ENCODE results near the gene C7orf57. TPM values are rescaled to one million over a fixed set of nuclear protein-coding genes. Genes with fewer than 3 reads are reported as not detected.

The C7orf57 gene
- polyA plus RNA-seq, 2 donors, result 0.73 to 0.80 TPM

- H3K4me3 ChIP-seq (ENCODE audit: low read depth in 1 of 2, low read length in 2 of 2), result no peak overlapping the region
- no peaks in the 10 kb centered on the region for H3K9me3 ChIP-seq (ENCODE audit: control insufficient read depth in 2 of 2, insufficient read depth in 1 of 2, low read depth in 1 of 2, low read length in 1 of 2)
- no peaks in the 10 kb centered on the region for H3K27me3 ChIP-seq (ENCODE audit: control insufficient read depth in 1 of 2, insufficient read depth in 2 of 2, low read length in 2 of 2)
- no peak overlapping the region for H3K27ac ChIP-seq (ENCODE audit: low read depth in 2 of 2, low read length in 1 of 2)
- H3K4me1 ChIP-seq (ENCODE audit: control insufficient read depth in 2 of 2, insufficient read depth in 2 of 2, low read length in 1 of 2), result peaks cover 0 to 9% of the 10 kb centered on the region in 2 donors
- peaks cover 10 to 22% of the 10 kb centered on the region in 2 donors for H3K36me3 ChIP-seq (ENCODE audit: control insufficient read depth in 2 of 2, insufficient read depth in 2 of 2, low read length in 1 of 2)
- 82 to 84% methylated on average over 4 of the region's 4 CpGs for WGBS, 2 donors
These were observed 75.5 kb downstream of the C7orf57 start for GRCh38 chr7:48110868-48111267.

Other genes starting within 250 kb of the C7orf57 start
- under 1 TPM; 0.08 to 0.25 TPM for gene PKD1L1, start 87.1 kb upstream of the C7orf57 start, polyA plus RNA-seq
- 10 to 100 TPM in 1 of 2 donors, 1 to 10 TPM in 1; 5.4 to 13.5 TPM for gene HUS1, start 55.9 kb upstream of the C7orf57 start, polyA plus RNA-seq
- gene SUN3, start 6.4 kb upstream of the C7orf57 start, polyA plus RNA-seq, result under 1 TPM in 1 of 2 donors, not detected in 1; 0.02 TPM
- 100 to 1,000 TPM; 134 to 211 TPM for gene UPP1, start 53.7 kb downstream of the C7orf57 start, polyA plus RNA-seq
- 1 to 10 TPM in 1 of 2 donors, under 1 TPM in 1; 0.49 to 1.6 TPM for gene ABCA13, start 135.9 kb downstream of the C7orf57 start, polyA plus RNA-seq